Measurements from ENCODE around the gene HOXB1.

- no peak for TF ChIP-seq CTCF (IDR thresholded peaks at IDR 0.05; ENCODE audit: borderline replicate concordance, extremely low read depth, low read length, poor library complexity, severe bottlenecking)
- TF ChIP-seq EZH2 (IDR thresholded peaks at IDR 0.05; ENCODE audit: borderline replicate concordance, low read depth, low read length, severe bottlenecking) = no peak
Observed at GRCh38 chr17:48578616-48579470, 48.0 kb upstream of the HOXB1 start.

Measured in DND-41 (cell line).